Gastrocnemius medialis (tissue), 4 donors: ENCODE data around the gene HES7. TPM values are rescaled to one million over a fixed set of nuclear protein-coding genes. Genes with fewer than 3 reads are reported as not detected.

Experiments
- ATAC-seq, 2 donors: fragments of 150-250 bp; one replicate each; pipeline ENCODE4 v1.9.1; 2016
- DNase-seq, 2 donors: peaks; one replicate each; pipeline ENCODE4 v3.0.0-alpha.2; 2019
- H3K27ac ChIP-seq, 4 donors: fragments of 200-600 bp; sonication (generic); 1 replicate in 1 of 4; 2 replicates in 3 of 4; pipeline ENCODE4 v1.5.1; 2016 to 2018; ENCODE audit warnings: mild to moderate bottlenecking in 2 of 4, moderate library complexity in 1 of 4
- H3K27me3 ChIP-seq, 3 donors: fragments of 200-600 bp; sonication (generic) in 2 of 3; 1 replicate in 1 of 3; 2 replicates in 2 of 3; pipeline versions ENCODE4 v1.5.1 to v1.6.0; 2016 to 2019; ENCODE audit warnings: mild to moderate bottlenecking in 1 of 3, moderate library complexity in 1 of 3
- H3K36me3 ChIP-seq, 2 donors: fragments of 200-600 bp; sonication (generic) in 1 of 2; one replicate each; pipeline ENCODE4 v1.5.1; 2017 to 2018
- H3K4me1 ChIP-seq, 2 donors: fragments of 200-600 bp; sonication (generic) in 1 of 2; one replicate each; pipeline ENCODE4 v1.5.1; 2016 to 2017; ENCODE audit warnings: mild to moderate bottlenecking in 2 of 2
- H3K4me3 ChIP-seq, 4 donors: fragments of 200-600 bp; sonication (generic) in 3 of 4; 1 replicate in 1 of 4; 2 replicates in 3 of 4; pipeline ENCODE4 v1.5.1; 2016 to 2019; ENCODE audit warnings: mild to moderate bottlenecking in 2 of 4
- H3K9me3 ChIP-seq, 3 donors: fragments of 200-600 bp; sonication (generic) in 2 of 3; 1 replicate in 1 of 3; 2 replicates in 2 of 3; pipeline ENCODE4 v1.5.1; 2016 to 2019
- POLR2A ChIP-seq, 2 donors: fragments of 450-650 bp; IDR thresholded peaks; one replicate each; pipeline ENCODE4 v1.6.1; 2017; ENCODE audit warnings: antibody characterized with exemption in 2 of 2, mild to moderate bottlenecking in 2 of 2, moderate library complexity in 2 of 2
- in situ Hi-C, 4 donors: fragments of 200-750 bp; cut with MboI; loops; one replicate each; pipeline versions ENCODE4 v1.15.0 to v1.8.0; 2017; ENCODE audit warnings: low sequenced_read_pairs in 4 of 4
- intact Hi-C: fragments of 100-400 bp; cut with DNase I; formaldehyde crosslinking; loops from one replicate; pipeline ENCODE4 v1.15.1; 2023; ENCODE audit warnings: low total_unique reads
- total RNA-seq, 4 donors: library from RNA; depleted of rRNA; stranded (reverse); fragments of >200 nt; gene quantifications; one replicate each; pipeline versions ENCODE4 v1.1.0 to v1.2.3, GENCODE V29; 2016
- TF ChIP-seq, protein P1 (sequence below), 5 experiments: fragments of 450-650 bp in 3 of 5; fragments of 200-600 bp in 2 of 5; sonication (generic) in 2 of 5; IDR thresholded peaks in 4 of 5; conservative IDR thresholded peaks in 1 of 5; 1 replicate in 4 of 5; 2 replicates in 1 of 5; pipeline ENCODE4 v1.5.1; 2016 to 2019; ENCODE audit warnings: antibody characterized with exemption in 5 of 5, mild to moderate bottlenecking in 3 of 5, moderate library complexity in 3 of 5

The HES7 gene
- total RNA-seq, 4 donors from 2014 or later = not detected

DNA sequence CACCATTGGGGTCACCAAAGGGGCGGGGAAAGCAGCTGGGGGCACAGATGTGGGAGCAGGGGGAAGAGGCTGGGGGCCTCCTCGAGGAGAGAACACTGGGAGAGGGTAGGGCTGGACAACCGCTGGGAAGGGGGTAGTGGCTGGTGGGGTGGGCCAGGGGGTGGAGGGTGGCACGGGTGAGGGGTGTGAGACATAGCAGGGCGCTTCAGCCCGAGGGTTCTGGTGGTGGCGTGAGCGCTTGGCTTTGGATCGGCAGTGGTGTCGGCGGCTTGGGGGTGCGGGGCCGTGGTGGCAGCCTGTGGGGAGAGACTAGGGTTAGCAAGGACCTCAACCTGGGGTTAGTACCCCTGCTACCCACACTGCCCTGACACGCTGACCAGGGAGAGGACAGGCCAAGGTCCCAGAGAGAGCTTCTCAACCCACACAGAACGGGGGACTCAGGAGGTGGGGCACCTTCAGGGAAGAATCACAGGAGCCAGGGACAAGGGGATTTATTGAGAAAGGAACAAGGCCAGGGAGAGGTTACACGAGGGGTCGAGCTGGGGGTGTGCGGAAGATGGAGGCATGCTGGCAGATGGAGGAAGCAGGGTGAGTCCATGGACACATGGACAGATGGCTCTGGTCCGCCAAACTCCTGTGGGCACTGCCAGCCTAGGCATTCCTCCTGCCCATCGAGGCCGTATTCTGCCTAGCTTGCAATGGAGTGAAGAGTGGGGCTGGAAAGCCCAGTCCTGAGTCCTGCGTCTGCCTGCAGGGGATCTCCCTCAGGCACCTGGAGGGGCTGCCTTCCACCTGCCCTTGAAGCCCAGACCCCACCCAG lies 19.9 kb upstream of the HES7 start:
- Histone ChIP-seq H3K9me3 (no peaks in the 10 kb centered on the region), H3K4me1 (peaks cover 50 to 69% of the 10 kb centered on the region in 2 donors), H3K27me3 (no peaks in the 10 kb centered on the region), H3K27ac (peak overlapping the region; percentile 98 to 100 (median 100)), H3K4me3 (no peak overlapping the region), H3K36me3 (peaks cover 25 to 94% of the 10 kb centered on the region in 2 donors)
- ATAC-seq (no peak), DNase-seq (no peak)
- in situ Hi-C loops (no loop called here), intact Hi-C loops (no loop called here)
- peak in 1 of 2 donors; percentile 15 for TF ChIP-seq POLR2A (IDR thresholded peaks at IDR 0.05)
- TF ChIP-seq, protein P1, sequence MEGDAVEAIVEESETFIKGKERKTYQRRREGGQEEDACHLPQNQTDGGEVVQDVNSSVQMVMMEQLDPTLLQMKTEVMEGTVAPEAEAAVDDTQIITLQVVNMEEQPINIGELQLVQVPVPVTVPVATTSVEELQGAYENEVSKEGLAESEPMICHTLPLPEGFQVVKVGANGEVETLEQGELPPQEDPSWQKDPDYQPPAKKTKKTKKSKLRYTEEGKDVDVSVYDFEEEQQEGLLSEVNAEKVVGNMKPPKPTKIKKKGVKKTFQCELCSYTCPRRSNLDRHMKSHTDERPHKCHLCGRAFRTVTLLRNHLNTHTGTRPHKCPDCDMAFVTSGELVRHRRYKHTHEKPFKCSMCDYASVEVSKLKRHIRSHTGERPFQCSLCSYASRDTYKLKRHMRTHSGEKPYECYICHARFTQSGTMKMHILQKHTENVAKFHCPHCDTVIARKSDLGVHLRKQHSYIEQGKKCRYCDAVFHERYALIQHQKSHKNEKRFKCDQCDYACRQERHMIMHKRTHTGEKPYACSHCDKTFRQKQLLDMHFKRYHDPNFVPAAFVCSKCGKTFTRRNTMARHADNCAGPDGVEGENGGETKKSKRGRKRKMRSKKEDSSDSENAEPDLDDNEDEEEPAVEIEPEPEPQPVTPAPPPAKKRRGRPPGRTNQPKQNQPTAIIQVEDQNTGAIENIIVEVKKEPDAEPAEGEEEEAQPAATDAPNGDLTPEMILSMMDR (IDR thresholded peaks at IDR 0.05 in 4 of 5, conservative IDR thresholded peaks at IDR 0.05 in 1 of 5) = no peak

- Histone ChIP-seq H3K4me3 (no peak overlapping the region), H3K36me3 (peaks cover 24 to 86% of the 10 kb centered on the region in 2 donors), H3K27ac (peak overlapping the region; percentile 98 to 100 (median 100)), H3K27me3 (no peaks in the 10 kb centered on the region), H3K9me3 (no peaks in the 10 kb centered on the region), H3K4me1 (peaks cover 45 to 66% of the 10 kb centered on the region in 2 donors)
- in situ Hi-C loops = no loop called here
- DNase-seq (no peak), ATAC-seq (no peak)
- TF ChIP-seq, protein P1 (IDR thresholded peaks at IDR 0.05 in 4 of 5, conservative IDR thresholded peaks at IDR 0.05 in 1 of 5) = no peak
- TF ChIP-seq POLR2A (IDR thresholded peaks at IDR 0.05) = no peak
- intact Hi-C loops = no loop called here
Measured at GRCh38 chr17:8142887-8143580, 19.1 kb upstream of the HES7 start.

- intact Hi-C loops (no loop called here), in situ Hi-C loops (no loop called here)
- Histone ChIP-seq H3K36me3 (peaks cover 20 to 79% of the 10 kb centered on the region in 2 donors), H3K27me3 (no peaks in the 10 kb centered on the region), H3K4me3 (no peak overlapping the region), H3K27ac (peak overlapping the region; percentile 98 to 100 (median 100)), H3K4me1 (peaks cover 40 to 66% of the 10 kb centered on the region in 2 donors), H3K9me3 (no peaks in the 10 kb centered on the region)
- TF ChIP-seq, protein P1 (IDR thresholded peaks at IDR 0.05 in 4 of 5, conservative IDR thresholded peaks at IDR 0.05 in 1 of 5) = no peak
- TF ChIP-seq POLR2A (IDR thresholded peaks at IDR 0.05) = peak in 1 of 2 donors; percentile 11
- ATAC-seq (no peak), DNase-seq (no peak)
Measured at GRCh38 chr17:8142158-8142886, 18.4 kb upstream of the HES7 start.

DNA sequence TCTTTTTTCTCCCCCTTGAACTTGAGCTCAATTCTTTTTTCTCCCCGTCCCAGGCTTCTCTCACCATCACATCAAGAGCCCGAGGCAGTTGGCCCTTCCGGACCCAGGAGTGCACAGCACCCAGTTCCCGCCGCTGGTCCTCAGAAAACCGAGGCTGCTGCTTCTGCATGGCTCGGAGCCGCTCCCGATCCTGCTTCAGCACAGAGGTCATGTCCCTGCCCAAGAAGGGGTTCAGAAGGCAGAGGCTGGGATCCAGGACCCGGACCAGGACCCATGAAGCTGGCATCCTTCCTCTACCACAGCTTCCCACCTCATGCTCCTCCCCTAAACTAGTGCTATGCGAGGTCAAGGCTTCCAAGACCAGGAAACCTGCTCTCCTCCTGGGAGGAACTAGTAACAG lies 17.8 kb upstream of the HES7 start:
- in situ Hi-C loops = no loop called here
- Histone ChIP-seq H3K27ac (peak overlapping the region; percentile 98 to 100 (median 100)), H3K36me3 (peaks cover 15 to 73% of the 10 kb centered on the region in 2 donors), H3K4me1 (peaks cover 38 to 60% of the 10 kb centered on the region in 2 donors), H3K4me3 (no peak overlapping the region), H3K9me3 (no peaks in the 10 kb centered on the region), H3K27me3 (no peaks in the 10 kb centered on the region)
- TF ChIP-seq POLR2A (IDR thresholded peaks at IDR 0.05) = no peak
- TF ChIP-seq, protein P1 (IDR thresholded peaks at IDR 0.05 in 4 of 5, conservative IDR thresholded peaks at IDR 0.05 in 1 of 5) = no peak
- intact Hi-C loops = loop anchor here (1.0 kb wide), 1 partner anchor 9 kb away; no protein-coding TSS in a partner anchor
- no peak for ATAC-seq
- peak in 1 of 2 donors; percentile 27 for DNase-seq
